Prostate gland (tissue), 2 donors: ENCODE results near the gene RGS4.

Experiments
- POLR2AphosphoS5 ChIP-seq: sonication (generic); formaldehyde crosslinking; IDR thresholded peaks from one replicate; pipeline ENCODE4 v1.6.1; 2017; ENCODE audit warnings: antibody characterized with exemption
- TF ChIP-seq, protein P1 (sequence below), 4 experiments: fragments of 200-600 bp in 2 of 4; fragments of 450-650 bp in 2 of 4; sonication (generic) in 2 of 4; IDR thresholded peaks; 1 replicate in 3 of 4; 2 replicates in 1 of 4; pipeline ENCODE4 v1.5.1; 2016 to 2019; ENCODE audit warnings: antibody characterized with exemption in 4 of 4, mild to moderate bottlenecking in 2 of 4, moderate library complexity in 2 of 4

DNA sequence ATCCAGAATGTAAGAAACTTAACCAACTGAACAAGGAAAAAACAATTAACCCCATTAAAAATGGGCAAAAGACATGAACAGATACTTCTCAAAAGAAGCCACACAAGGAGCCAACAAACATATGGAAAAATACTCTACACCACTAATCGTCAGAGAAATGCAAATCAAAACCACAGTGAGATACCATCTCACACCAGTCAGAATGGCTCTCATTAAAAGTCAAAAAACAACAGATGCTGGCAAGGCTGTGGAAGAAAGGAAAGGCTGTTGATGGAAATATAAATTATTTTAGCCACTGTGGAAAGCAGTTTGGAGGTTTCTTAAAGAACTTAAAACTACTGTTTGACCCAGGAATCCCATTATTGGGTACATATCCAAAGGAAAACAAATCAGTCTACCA is 51.2 kb downstream of the RGS4 start:
- no peak for TF ChIP-seq POLR2AphosphoS5
- TF ChIP-seq, protein P1, sequence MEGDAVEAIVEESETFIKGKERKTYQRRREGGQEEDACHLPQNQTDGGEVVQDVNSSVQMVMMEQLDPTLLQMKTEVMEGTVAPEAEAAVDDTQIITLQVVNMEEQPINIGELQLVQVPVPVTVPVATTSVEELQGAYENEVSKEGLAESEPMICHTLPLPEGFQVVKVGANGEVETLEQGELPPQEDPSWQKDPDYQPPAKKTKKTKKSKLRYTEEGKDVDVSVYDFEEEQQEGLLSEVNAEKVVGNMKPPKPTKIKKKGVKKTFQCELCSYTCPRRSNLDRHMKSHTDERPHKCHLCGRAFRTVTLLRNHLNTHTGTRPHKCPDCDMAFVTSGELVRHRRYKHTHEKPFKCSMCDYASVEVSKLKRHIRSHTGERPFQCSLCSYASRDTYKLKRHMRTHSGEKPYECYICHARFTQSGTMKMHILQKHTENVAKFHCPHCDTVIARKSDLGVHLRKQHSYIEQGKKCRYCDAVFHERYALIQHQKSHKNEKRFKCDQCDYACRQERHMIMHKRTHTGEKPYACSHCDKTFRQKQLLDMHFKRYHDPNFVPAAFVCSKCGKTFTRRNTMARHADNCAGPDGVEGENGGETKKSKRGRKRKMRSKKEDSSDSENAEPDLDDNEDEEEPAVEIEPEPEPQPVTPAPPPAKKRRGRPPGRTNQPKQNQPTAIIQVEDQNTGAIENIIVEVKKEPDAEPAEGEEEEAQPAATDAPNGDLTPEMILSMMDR (IDR thresholded peaks at IDR 0.05) = no peak
